ENCODE results near the gene ERC2.

The ERC2 gene

GRCh38 chr3:55678546-55679216 is 789.6 kb downstream of the ERC2 start:
- Histone ChIP-seq H3K9me3 (ENCODE audit: control insufficient read depth, insufficient read depth, low read length) (no peaks in the 10 kb centered on the region), H3K4me1 (ENCODE audit: insufficient read depth, low read length) (no peaks in the 10 kb centered on the region), H3K36me3 (ENCODE audit: insufficient read depth, low read length) (no peaks in the 10 kb centered on the region), H3K9ac (ENCODE audit: low read depth, low read length) (no peak overlapping the region)

GRCh38 chr3:55676643-55677042 is 791.6 kb downstream of the ERC2 start:
- H3K36me3 ChIP-seq (ENCODE audit: insufficient read depth, low read length), result no peaks in the 10 kb centered on the region
- no peaks in the 10 kb centered on the region for H3K4me1 ChIP-seq (ENCODE audit: insufficient read depth, low read length)
- no peaks in the 10 kb centered on the region for H3K9me3 ChIP-seq (ENCODE audit: control insufficient read depth, insufficient read depth, low read length)
- H3K9ac ChIP-seq (ENCODE audit: low read depth, low read length), result no peak overlapping the region

- H3K9ac ChIP-seq (ENCODE audit: low read depth, low read length), result no peak overlapping the region
- no peaks in the 10 kb centered on the region for H3K4me1 ChIP-seq (ENCODE audit: insufficient read depth, low read length)
- H3K36me3 ChIP-seq (ENCODE audit: insufficient read depth, low read length), result no peaks in the 10 kb centered on the region
- H3K9me3 ChIP-seq (ENCODE audit: control insufficient read depth, insufficient read depth, low read length), result no peaks in the 10 kb centered on the region
These were observed 792.8 kb downstream of the ERC2 start for GRCh38 chr3:55675478-55675877.

GRCh38 chr3:55673764-55674163 is 794.5 kb downstream of the ERC2 start:
- Histone ChIP-seq H3K4me1 (ENCODE audit: insufficient read depth, low read length) (no peaks in the 10 kb centered on the region), H3K36me3 (ENCODE audit: insufficient read depth, low read length) (no peaks in the 10 kb centered on the region), H3K9me3 (ENCODE audit: control insufficient read depth, insufficient read depth, low read length) (no peaks in the 10 kb centered on the region), H3K9ac (ENCODE audit: low read depth, low read length) (no peak overlapping the region)

GRCh38 chr3:55669133-55669532 is 799.1 kb downstream of the ERC2 start:
- no peak overlapping the region for H3K9ac ChIP-seq (ENCODE audit: low read depth, low read length)
- no peaks in the 10 kb centered on the region for H3K9me3 ChIP-seq (ENCODE audit: control insufficient read depth, insufficient read depth, low read length)
- H3K36me3 ChIP-seq (ENCODE audit: insufficient read depth, low read length), result no peaks in the 10 kb centered on the region
- peaks cover 3% of the 10 kb centered on the region for H3K4me1 ChIP-seq (ENCODE audit: insufficient read depth, low read length)

- H3K9me3 ChIP-seq (ENCODE audit: control insufficient read depth, insufficient read depth, low read length), result no peaks in the 10 kb centered on the region
- H3K36me3 ChIP-seq (ENCODE audit: insufficient read depth, low read length), result no peaks in the 10 kb centered on the region
- H3K4me1 ChIP-seq (ENCODE audit: insufficient read depth, low read length), result peaks cover 10% of the 10 kb centered on the region
- H3K9ac ChIP-seq (ENCODE audit: low read depth, low read length), result no peak overlapping the region
These were observed 799.9 kb downstream of the ERC2 start for GRCh38 chr3:55668359-55668758.

GRCh38 chr3:55664387-55664786 is 803.9 kb downstream of the ERC2 start:
- Histone ChIP-seq H3K9me3 (ENCODE audit: control insufficient read depth, insufficient read depth, low read length) (no peaks in the 10 kb centered on the region), H3K4me1 (ENCODE audit: insufficient read depth, low read length) (peaks cover 22% of the 10 kb centered on the region), H3K9ac (ENCODE audit: low read depth, low read length) (no peak overlapping the region), H3K36me3 (ENCODE audit: insufficient read depth, low read length) (no peaks in the 10 kb centered on the region)

GRCh38 chr3:55662683-55663082 is 805.6 kb downstream of the ERC2 start:
- no peak overlapping the region for H3K9ac ChIP-seq (ENCODE audit: low read depth, low read length)
- no peaks in the 10 kb centered on the region for H3K9me3 ChIP-seq (ENCODE audit: control insufficient read depth, insufficient read depth, low read length)
- H3K4me1 ChIP-seq (ENCODE audit: insufficient read depth, low read length), result peaks cover 39% of the 10 kb centered on the region
- no peaks in the 10 kb centered on the region for H3K36me3 ChIP-seq (ENCODE audit: insufficient read depth, low read length)

GRCh38 chr3:55661571-55661970 is 806.7 kb downstream of the ERC2 start:
- Histone ChIP-seq H3K36me3 (ENCODE audit: insufficient read depth, low read length) (no peaks in the 10 kb centered on the region), H3K9me3 (ENCODE audit: control insufficient read depth, insufficient read depth, low read length) (no peaks in the 10 kb centered on the region), H3K4me1 (ENCODE audit: insufficient read depth, low read length) (peaks cover 41% of the 10 kb centered on the region), H3K9ac (ENCODE audit: low read depth, low read length) (no peak overlapping the region)

- Histone ChIP-seq H3K9ac (ENCODE audit: low read depth, low read length) (no peak overlapping the region), H3K9me3 (ENCODE audit: control insufficient read depth, insufficient read depth, low read length) (no peaks in the 10 kb centered on the region), H3K36me3 (ENCODE audit: insufficient read depth, low read length) (no peaks in the 10 kb centered on the region), H3K4me1 (ENCODE audit: insufficient read depth, low read length) (peaks cover 41% of the 10 kb centered on the region)
These were observed 807.1 kb downstream of the ERC2 start for GRCh38 chr3:55661141-55661540.

- Histone ChIP-seq H3K4me1 (ENCODE audit: insufficient read depth, low read length) (peaks cover 41% of the 10 kb centered on the region), H3K36me3 (ENCODE audit: insufficient read depth, low read length) (no peaks in the 10 kb centered on the region), H3K9ac (ENCODE audit: low read depth, low read length) (no peak overlapping the region), H3K9me3 (ENCODE audit: control insufficient read depth, insufficient read depth, low read length) (no peaks in the 10 kb centered on the region)
These were observed 807.6 kb downstream of the ERC2 start for GRCh38 chr3:55660642-55661041.

GRCh38 chr3:55659701-55660100 is 808.6 kb downstream of the ERC2 start:
- no peaks in the 10 kb centered on the region for H3K36me3 ChIP-seq (ENCODE audit: insufficient read depth, low read length)
- no peaks in the 10 kb centered on the region for H3K9me3 ChIP-seq (ENCODE audit: control insufficient read depth, insufficient read depth, low read length)
- H3K4me1 ChIP-seq (ENCODE audit: insufficient read depth, low read length), result peaks cover 41% of the 10 kb centered on the region
- no peak overlapping the region for H3K9ac ChIP-seq (ENCODE audit: low read depth, low read length)

- H3K4me1 ChIP-seq (ENCODE audit: insufficient read depth, low read length), result peaks cover 36% of the 10 kb centered on the region
- H3K36me3 ChIP-seq (ENCODE audit: insufficient read depth, low read length), result no peaks in the 10 kb centered on the region
- H3K9me3 ChIP-seq (ENCODE audit: control insufficient read depth, insufficient read depth, low read length), result no peaks in the 10 kb centered on the region
- H3K9ac ChIP-seq (ENCODE audit: low read depth, low read length), result no peak overlapping the region
These were observed 809.3 kb downstream of the ERC2 start for GRCh38 chr3:55658690-55659562.

GRCh38 chr3:55658270-55658669 is 810.0 kb downstream of the ERC2 start:
- H3K36me3 ChIP-seq (ENCODE audit: insufficient read depth, low read length), result no peaks in the 10 kb centered on the region
- no peaks in the 10 kb centered on the region for H3K9me3 ChIP-seq (ENCODE audit: control insufficient read depth, insufficient read depth, low read length)
- H3K9ac ChIP-seq (ENCODE audit: low read depth, low read length), result no peak overlapping the region
- peaks cover 30% of the 10 kb centered on the region for H3K4me1 ChIP-seq (ENCODE audit: insufficient read depth, low read length)

- Histone ChIP-seq H3K4me1 (ENCODE audit: insufficient read depth, low read length) (peaks cover 36% of the 10 kb centered on the region), H3K9ac (ENCODE audit: low read depth, low read length) (no peak overlapping the region), H3K9me3 (ENCODE audit: control insufficient read depth, insufficient read depth, low read length) (no peaks in the 10 kb centered on the region), H3K36me3 (ENCODE audit: insufficient read depth, low read length) (no peaks in the 10 kb centered on the region)
These were observed 812.7 kb downstream of the ERC2 start for GRCh38 chr3:55655544-55655943.
